K562 (cell line): ENCODE results near the gene MAN1B1. TPM values are rescaled to one million over a fixed set of nuclear protein-coding genes. Genes with fewer than 3 reads are reported as not detected.
A peak's percentile ranks its signal among the peaks of the same experiment; 100 is the strongest.

Experiments
- ATAC-seq: fragments of 200-7000 bp; cut with Tn5 transposase; 3 replicates; pipeline ENCODE4 v1.9.1; 2020; ENCODE audit warnings: moderate library complexity
- BruUV-seq: library from RNA; stranded (reverse); fragments of 400-500 nt; replicated peaks from 2 replicates; lab custom pipeline; 2021; lab: Mats Ljungman, UMichigan
- CTCF ChIA-PET: fragments of 300-600 bp; formaldehyde crosslinking; extraction: SDS; loops from one replicate; lab custom pipeline; 2021; ENCODE audit warnings: low intra/inter-chr PET ratio; lab: Yijun Ruan, JAX
- POLR2A ChIA-PET: fragments of 300-600, 350-650 bp; sonication (Branson Sonifier 250); formaldehyde crosslinking; extraction: SDS; loops from one replicate; lab custom pipeline; 2021; ENCODE audit warnings: antibody characterized with exemption, inconsistent platforms; lab: Yijun Ruan, JAX
- DNase-seq, 4 experiments: peaks; one replicate each; pipeline versions ENCODE4 v3.0.0 to v3.0.0-alpha.2; 2011 to 2018; ENCODE audit warnings: low spot score in 3 of 4, mixed read lengths in 3 of 4; ENCODE audit errors: extremely low read depth in 1 of 4
- FAIRE-seq: peaks from 2 replicates; lab custom pipeline; 2011; peaks lifted over from hg19 to GRCh38; lab: Jason Lieb, UNC
- H2AFZ ChIP-seq: 2 replicates; pipeline ENCODE4 v1.6.0; 2011; ENCODE audit warnings: low read depth, low read length, control low read depth, inconsistent platforms
- H3K27ac ChIP-seq: fragments of 200-600 bp; 3 replicates; pipeline ENCODE4 v1.8.0; 2011; ENCODE audit warnings: low read depth, mild to moderate bottlenecking, control low read depth, inconsistent platforms, low read length, moderate library complexity, mixed read lengths; ENCODE audit errors: extremely low read depth
- H3K27me3 ChIP-seq, 2 experiments: fragments of 300-600 bp in 1 of 2; 2 replicates in 1 of 2; 3 replicates in 1 of 2; pipeline versions ENCODE4 v1.6.0 to v1.8.0; 2011; ENCODE audit warnings: inconsistent platforms in 2 of 2, low read length in 2 of 2, mild to moderate bottlenecking in 1 of 2, mixed read lengths in 1 of 2, moderate library complexity in 1 of 2; ENCODE audit not compliant: control insufficient read depth in 2 of 2, insufficient read depth in 2 of 2
- H3K36me3 ChIP-seq: fragments of 300-600 bp; 3 replicates; pipeline ENCODE4 v1.8.0; 2011; ENCODE audit warnings: mild to moderate bottlenecking, low read length, inconsistent platforms; ENCODE audit not compliant: control insufficient read depth, insufficient read depth
- H3K4me1 ChIP-seq, 2 experiments: fragments of 200-600 bp in 1 of 2; replicated peaks in 1 of 2; 2 replicates in 1 of 2; 3 replicates in 1 of 2; pipeline versions ENCODE4 v1.5.1 to v1.8.0; 2011; ENCODE audit warnings: inconsistent platforms in 2 of 2, low read length in 2 of 2, mild to moderate bottlenecking in 1 of 2, mixed read lengths in 1 of 2, moderate library complexity in 1 of 2; ENCODE audit not compliant: control insufficient read depth in 2 of 2, insufficient read depth in 2 of 2
- H3K4me2 ChIP-seq: 2 replicates; pipeline ENCODE4 v1.6.1; 2011; ENCODE audit warnings: low read length, control low read depth, inconsistent platforms, mixed read lengths; ENCODE audit not compliant: insufficient read depth
- H3K4me3 ChIP-seq: fragments of 200-600 bp; sonication (generic), shearing (Covaris generic); 2 replicates; pipeline ENCODE4 v1.5.1; 2016; ENCODE audit warnings: control low read depth, inconsistent platforms
- H3K79me2 ChIP-seq: fragments of 200-600 bp; 3 replicates; pipeline ENCODE4 v1.8.0; 2011; ENCODE audit warnings: low read length, inconsistent platforms; ENCODE audit not compliant: control insufficient read depth, insufficient read depth
- H3K9ac ChIP-seq, 2 experiments: 2 replicates each; pipeline versions ENCODE4 v1.6.0 to v1.6.1; 2011; ENCODE audit warnings: low read depth in 2 of 2, low read length in 2 of 2, control low read depth in 1 of 2, inconsistent platforms in 1 of 2, mild to moderate bottlenecking in 1 of 2, mixed read lengths in 1 of 2; ENCODE audit not compliant: insufficient read depth in 1 of 2
- H3K9me1 ChIP-seq: one replicate; pipeline ENCODE4 v1.6.0; 2011; ENCODE audit warnings: inconsistent platforms, mild to moderate bottlenecking, low read length, moderate library complexity; ENCODE audit not compliant: control insufficient read depth, insufficient read depth
- H3K9me3 ChIP-seq: replicated peaks from 2 replicates; pipeline ENCODE4 v1.5.1; 2011; ENCODE audit warnings: low read depth, low read length, inconsistent platforms; ENCODE audit not compliant: control insufficient read depth, insufficient read depth
- H4K20me1 ChIP-seq: replicated peaks from 2 replicates; pipeline ENCODE4 v1.6.1; 2011; ENCODE audit warnings: low read length, inconsistent platforms, mixed read lengths; ENCODE audit not compliant: control insufficient read depth, insufficient read depth
- ARID3B ChIP-seq: fragments of 250-450 bp; sonication (Bioruptor Pico); IDR thresholded peaks from 2 replicates; pipeline ENCODE4 v1.4.0; 2020; ENCODE audit warnings: borderline replicate concordance
- BRD9 ChIP-seq: fragments of 450-650 bp; IDR thresholded peaks from 2 replicates; pipeline ENCODE4 v1.6.1; 2018; ENCODE audit warnings: low read depth; ENCODE audit not compliant: partially characterized antibody
- ELK1 ChIP-seq: sonication (generic); formaldehyde crosslinking; IDR thresholded peaks from 2 replicates; pipeline ENCODE4 v1.8.1; 2022; ENCODE audit warnings: missing genetic modification reagents
- ILF3 ChIP-seq: fragments of 450-650 bp; IDR thresholded peaks from 2 replicates; pipeline ENCODE4 v1.6.1; 2018; ENCODE audit warnings: antibody characterized with exemption, mild to moderate bottlenecking, moderate library complexity, borderline replicate concordance
- NCOA6 ChIP-seq: fragments of 450-650 bp; IDR thresholded peaks from 2 replicates; pipeline ENCODE4 v1.6.1; 2017; ENCODE audit warnings: mild to moderate bottlenecking
- SMAD4 ChIP-seq: fragments of 250-450 bp; sonication (Bioruptor Pico); conservative IDR thresholded peaks from 2 replicates; pipeline ENCODE4 v1.8.0; 2021; ENCODE audit warnings: inconsistent platforms, mild to moderate bottlenecking, moderate library complexity
- VEZF1 ChIP-seq: fragments of 200-800 bp; sonication (Bioruptor generic); IDR thresholded peaks from 2 replicates; pipeline ENCODE4 v1.6.1; 2017; ENCODE audit warnings: missing genetic modification characterization, missing compliant biosample characterization
- ZBTB9 ChIP-seq: fragments of 450-650 bp; formaldehyde crosslinking; IDR thresholded peaks from 2 replicates; pipeline ENCODE4 v1.4.0; 2020; ENCODE audit warnings: mild to moderate bottlenecking, moderate library complexity
- ZKSCAN8 ChIP-seq: fragments of 200-800 bp; sonication (Bioruptor generic); IDR thresholded peaks from 2 replicates; pipeline ENCODE4 v1.6.1; 2016; ENCODE audit warnings: missing genetic modification characterization, missing compliant biosample characterization
- ZNF263 ChIP-seq: sonication (generic); formaldehyde crosslinking; IDR thresholded peaks from 2 replicates; pipeline ENCODE4 v1.8.0; 2022; ENCODE audit warnings: mild to moderate bottlenecking, missing genetic modification reagents, borderline replicate concordance
- ZNF282 ChIP-seq: sonication (generic); formaldehyde crosslinking; IDR thresholded peaks from 2 replicates; pipeline ENCODE4 v1.8.1; 2023; ENCODE audit warnings: missing genetic modification reagents
- ZNF444 ChIP-seq: fragments of 250-450 bp; sonication (Bioruptor Pico); IDR thresholded peaks from 2 replicates; pipeline ENCODE4 v1.4.0; 2020; ENCODE audit warnings: mild to moderate bottlenecking, moderate library complexity
- ZNF77 ChIP-seq: fragments of 250-450 bp; sonication (Bioruptor Pico); IDR thresholded peaks from 2 replicates; pipeline ENCODE4 v1.5.0; 2020
- WGBS: fragments of 100-300 bp; shearing (Covaris generic); methylation state at CpG from one replicate; pipeline ENCODE4 v1.1.6; 2016; ENCODE audit warnings: low coverage, mixed read lengths; ENCODE audit not compliant: insufficient coverage; ENCODE audit errors: missing lambda C conversion rate; 5-methylcytosine and 5-hydroxymethylcytosine counted together
- in situ Hi-C: fragments of 300-500 bp; cut with MboI; formaldehyde crosslinking; loops from 4 replicates; pipeline ENCODE4 v1.15.0; 2018; ENCODE audit warnings: inconsistent platforms, mixed read lengths
- intact Hi-C: fragments of 100-400 bp; cut with micrococcal nuclease; formaldehyde crosslinking; loops from 2 replicates; pipeline ENCODE4 v1.14.2; 2022
- polyA plus RNA-seq, 8 experiments: library from polyadenylated mRNA; depleted of rRNA in 4 of 8; stranded (reverse) in 5 of 8; unstranded in 3 of 8; fragments of >200 nt; fragmentation: Nextera tagmentation in 2 of 8; fragmentation: Illumina TruSeq in 1 of 8; extraction: Ambion mirVana in 2 of 8; extraction: Trizol in 1 of 8; gene quantifications; 2 replicates each; pipeline versions ENCODE4 v1.2.1 to v1.2.3, GENCODE V29; 2011 to 2014; ENCODE audit warnings: inconsistent platforms in 1 of 8, missing spikeins in 1 of 8
- total RNA-seq, 7 experiments: library from RNA; depleted of rRNA in 6 of 7; stranded (reverse); fragments of >200 nt in 6 of 7; fragmentation: Illumina TruSeq in 2 of 7; extraction: Trizol in 2 of 7; gene quantifications; 2 replicates each; pipeline versions ENCODE4 v1.2.1 to v1.2.3, GENCODE V29; 2011 to 2021; ENCODE audit warnings: low replicate concordance in 1 of 7

MAN1B1 gene
- total and polyA plus RNA-seq, 9 of the 15 experiments (the other 6 are each of a cell fraction or from before 2014, with no cell fraction given): 0.55 to 36.6 (median 27.3) TPM

GRCh38 chr9:137105814-137106661, 19.3 kb downstream of the MAN1B1 start:
- peaks cover 22% of the 10 kb centered on the region for H3K9me3 ChIP-seq
- no peak overlapping the region for H3K4me2 ChIP-seq
- no peaks in the 10 kb centered on the region for H4K20me1 ChIP-seq
- 94% methylated on average over 26 of the region's 31 CpGs for WGBS
- FAIRE-seq: no peak
- H3K27ac ChIP-seq: no peak overlapping the region
- no peak overlapping the region for H3K4me3 ChIP-seq
- intact Hi-C loops (no loop called here), in situ Hi-C loops (no loop called here)
- no peaks in the 10 kb centered on the region for H3K27me3 ChIP-seq
- CTCF ChIA-PET: no interaction called here
- H3K36me3 ChIP-seq: peaks cover 97% of the 10 kb centered on the region
- TF ChIP-seq SMAD4 (CRISPR knock-in tag) (no peak), ILF3 (no peak), ZNF444 (CRISPR knock-in tag) (no peak), VEZF1 (no peak), BRD9 (no peak), ARID3B (no peak), NCOA6 (no peak), ELK1 (no peak), ZNF77 (no peak), ZNF263 (CRISPR knock-in tag) (no peak), ZNF282 (CRISPR knock-in tag) (no peak), ZKSCAN8 (no peak), ZBTB9 (no peak)
- BruUV-seq: no TSS peak
- DNase-seq: no peak
- H2AFZ ChIP-seq: no peak overlapping the region
- H3K9ac ChIP-seq: peak overlapping the region in 1 of 2 experiments; percentile 45; a peak in 1 of 4 replicates
- no peak for ATAC-seq
- POLR2A ChIA-PET: interaction anchor here (0.5 to 1.4 kb wide), 7 partner anchors 9 to 195 kb away, joined by 3 to 5 read pairs (median 4); partner anchors contain the start of genes DPP7 and MAN1B1
- H3K79me2 ChIP-seq: no peaks in the 10 kb centered on the region
- no peaks in the 10 kb centered on the region for H3K9me1 ChIP-seq
- H3K4me1 ChIP-seq: peaks cover 0 to 42% of the 10 kb centered on the region in 2 experiments; a peak in 2 of 5 replicates
